ENCODE data around the gene PALM. TPM values are rescaled to one million over a fixed set of nuclear protein-coding genes. Genes with fewer than 3 reads are reported as not detected.

PALM gene
- total and polyA plus RNA-seq, 10 of the 15 experiments (the other 5 are each of a cell fraction or from before 2014, with no cell fraction given), result 0.09 to 0.95 (median 0.23) TPM; not detected in 2

- TF ChIP-seq, protein P1, sequence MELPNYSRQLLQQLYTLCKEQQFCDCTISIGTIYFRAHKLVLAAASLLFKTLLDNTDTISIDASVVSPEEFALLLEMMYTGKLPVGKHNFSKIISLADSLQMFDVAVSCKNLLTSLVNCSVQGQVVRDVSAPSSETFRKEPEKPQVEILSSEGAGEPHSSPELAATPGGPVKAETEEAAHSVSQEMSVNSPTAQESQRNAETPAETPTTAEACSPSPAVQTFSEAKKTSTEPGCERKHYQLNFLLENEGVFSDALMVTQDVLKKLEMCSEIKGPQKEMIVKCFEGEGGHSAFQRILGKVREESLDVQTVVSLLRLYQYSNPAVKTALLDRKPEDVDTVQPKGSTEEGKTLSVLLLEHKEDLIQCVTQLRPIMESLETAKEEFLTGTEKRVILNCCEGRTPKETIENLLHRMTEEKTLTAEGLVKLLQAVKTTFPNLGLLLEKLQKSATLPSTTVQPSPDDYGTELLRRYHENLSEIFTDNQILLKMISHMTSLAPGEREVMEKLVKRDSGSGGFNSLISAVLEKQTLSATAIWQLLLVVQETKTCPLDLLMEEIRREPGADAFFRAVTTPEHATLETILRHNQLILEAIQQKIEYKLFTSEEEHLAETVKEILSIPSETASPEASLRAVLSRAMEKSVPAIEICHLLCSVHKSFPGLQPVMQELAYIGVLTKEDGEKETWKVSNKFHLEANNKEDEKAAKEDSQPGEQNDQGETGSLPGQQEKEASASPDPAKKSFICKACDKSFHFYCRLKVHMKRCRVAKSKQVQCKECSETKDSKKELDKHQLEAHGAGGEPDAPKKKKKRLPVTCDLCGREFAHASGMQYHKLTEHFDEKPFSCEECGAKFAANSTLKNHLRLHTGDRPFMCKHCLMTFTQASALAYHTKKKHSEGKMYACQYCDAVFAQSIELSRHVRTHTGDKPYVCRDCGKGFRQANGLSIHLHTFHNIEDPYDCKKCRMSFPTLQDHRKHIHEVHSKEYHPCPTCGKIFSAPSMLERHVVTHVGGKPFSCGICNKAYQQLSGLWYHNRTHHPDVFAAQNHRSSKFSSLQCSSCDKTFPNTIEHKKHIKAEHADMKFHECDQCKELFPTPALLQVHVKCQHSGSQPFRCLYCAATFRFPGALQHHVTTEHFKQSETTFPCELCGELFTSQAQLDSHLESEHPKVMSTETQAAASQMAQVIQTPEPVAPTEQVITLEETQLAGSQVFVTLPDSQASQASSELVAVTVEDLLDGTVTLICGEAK (IDR thresholded peaks at IDR 0.05; ENCODE audit: borderline replicate concordance), result no peak
- no peak for TF ChIP-seq CREB1 (IDR thresholded peaks at IDR 0.05; ENCODE audit: low read depth)
Measured at GRCh38 chr19:720345-721160, 11.8 kb downstream of the PALM start (continued).

DNA sequence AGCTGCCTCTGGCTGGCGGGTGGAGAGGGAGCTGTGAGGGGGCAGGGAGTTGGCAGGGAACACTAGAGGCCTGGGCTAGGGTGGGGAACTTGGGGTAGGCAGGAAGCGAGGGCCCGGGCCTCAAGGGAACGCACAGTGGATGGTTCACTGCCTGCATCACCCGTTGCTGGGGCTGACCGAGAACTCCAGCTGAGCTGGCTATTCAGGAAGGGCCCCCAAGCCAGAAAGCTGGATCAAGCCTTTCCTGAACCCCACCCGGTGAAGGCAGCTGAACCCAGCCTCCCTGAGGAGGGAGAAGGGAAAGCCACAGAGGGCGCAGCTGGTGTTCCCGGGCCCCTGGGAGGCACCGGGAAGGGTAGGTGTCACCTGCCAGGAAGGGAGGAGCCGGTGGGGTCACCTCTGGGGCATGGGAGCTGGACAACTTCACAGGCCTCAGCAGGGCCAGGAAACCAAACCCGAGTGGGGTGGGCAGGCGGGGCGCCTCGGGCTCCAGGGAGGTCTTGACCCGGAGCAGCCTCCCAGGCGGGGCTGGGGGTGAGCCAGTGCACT lies 13.9 kb downstream of the PALM start:
- no peaks in the 10 kb centered on the region; the same call in 1 of the 2 replicates for H3K4me1 ChIP-seq (ENCODE audit: control insufficient read depth, insufficient read depth, low read length)
- H3K4me2 ChIP-seq (ENCODE audit: control insufficient read depth, insufficient read depth), result no peak overlapping the region
- no peaks in the 10 kb centered on the region for H3K27me3 ChIP-seq (replicated peaks in 1 of 2; ENCODE audit: control insufficient read depth in 2 of 2, insufficient read depth in 2 of 2, low read length in 1 of 2)
- POLR2A ChIA-PET, result interaction anchor here (0.5 kb wide), 1 partner anchor 213 kb away, joined by 3 read pairs; no protein-coding TSS in a partner anchor
- no peaks in the 10 kb centered on the region for H4K20me1 ChIP-seq (ENCODE audit: control insufficient read depth, insufficient read depth)
- in situ Hi-C loops (cut with MboI) (no loop called here), intact Hi-C loops (cut with micrococcal nuclease; ENCODE audit: unreplicated experiment) (no loop called here)
- no peaks in the 10 kb centered on the region for H3K36me3 ChIP-seq (ENCODE audit: control insufficient read depth in 2 of 2, insufficient read depth in 2 of 2, low read length in 1 of 2)
- RAD21 ChIA-PET (ENCODE audit: unreplicated experiment), result interaction anchor here (0.8 kb wide), 2 partner anchors 10 to 47 kb away, joined by 3 read pairs; no protein-coding TSS in a partner anchor
- H3K4me3 ChIP-seq, result no peak overlapping the region
- peak; percentile 73 for TF ChIP-seq CREB1 (IDR thresholded peaks at IDR 0.05; ENCODE audit: low read depth)
- 0 out of 2 replicates have a peak, but pooled peaks have one; percentile 13 for TF ChIP-seq GATAD2B (conservative IDR thresholded peaks at IDR 0.05; ENCODE audit: low read depth)
- peak; percentile 95 for TF ChIP-seq RFX5 (IDR thresholded peaks at IDR 0.05; ENCODE audit: low read depth, low read length)
- peak; percentile 44 for TF ChIP-seq CREM (IDR thresholded peaks at IDR 0.05; ENCODE audit: low read depth)
- TF ChIP-seq NR2F1 (conservative IDR thresholded peaks at IDR 0.05), result 0 out of 2 replicates have a peak, but pooled peaks have one; percentile 47
- TF ChIP-seq BHLHE40 (IDR thresholded peaks at IDR 0.05; ENCODE audit: borderline replicate concordance in 1 of 2, low read depth in 2 of 2, low read length in 1 of 2), result no peak
- 0 out of 2 replicates have a peak, but pooled peaks have one; percentile 24 for TF ChIP-seq IKZF1 (conservative IDR thresholded peaks at IDR 0.05)
- TF ChIP-seq ZBTB11 (CRISPR knock-in tag; IDR thresholded peaks at IDR 0.05), result no peak
- FAIRE-seq (no peak), DNase-seq (ENCODE audit: low read depth, low spot score) (no peak), ATAC-seq (peak; percentile 79)
- CTCF ChIA-PET, result interaction anchor here (1.4 kb wide), 1 partner anchor 17 kb away, joined by 4 read pairs; no protein-coding TSS in a partner anchor
- WGBS (ENCODE audit: insufficient coverage, insufficient replicate concordance, low lambda C conversion rate, missing lambda C conversion rate), result 7% methylated on average over 17 of the region's 17 CpGs
- H2AFZ ChIP-seq (ENCODE audit: control insufficient read depth, low read depth, low read length), result no peak overlapping the region; the same call in 1 of the 2 replicates
- SMC1A ChIA-PET (ENCODE audit: uncharacterized antibody, unreplicated experiment), result interaction anchor here (1.5 kb wide), 1 partner anchor 44 kb away, joined by 3 read pairs; no protein-coding TSS in a partner anchor
- H3K79me2 ChIP-seq (ENCODE audit: control insufficient read depth, insufficient read depth, low read length), result no peaks in the 10 kb centered on the region
- BruUV-seq (replicated peaks), result no TSS peak
- no peaks in the 10 kb centered on the region for H3K9me3 ChIP-seq (replicated peaks; ENCODE audit: control insufficient read depth, insufficient read depth, low read length)
- no peak overlapping the region for H3K27ac ChIP-seq (ENCODE audit: control insufficient read depth, insufficient read depth)
- H3K9ac ChIP-seq (ENCODE audit: control insufficient read depth, insufficient read depth, low read length), result no peak overlapping the region
